ENCODE results near the gene NUP188.

DNA sequence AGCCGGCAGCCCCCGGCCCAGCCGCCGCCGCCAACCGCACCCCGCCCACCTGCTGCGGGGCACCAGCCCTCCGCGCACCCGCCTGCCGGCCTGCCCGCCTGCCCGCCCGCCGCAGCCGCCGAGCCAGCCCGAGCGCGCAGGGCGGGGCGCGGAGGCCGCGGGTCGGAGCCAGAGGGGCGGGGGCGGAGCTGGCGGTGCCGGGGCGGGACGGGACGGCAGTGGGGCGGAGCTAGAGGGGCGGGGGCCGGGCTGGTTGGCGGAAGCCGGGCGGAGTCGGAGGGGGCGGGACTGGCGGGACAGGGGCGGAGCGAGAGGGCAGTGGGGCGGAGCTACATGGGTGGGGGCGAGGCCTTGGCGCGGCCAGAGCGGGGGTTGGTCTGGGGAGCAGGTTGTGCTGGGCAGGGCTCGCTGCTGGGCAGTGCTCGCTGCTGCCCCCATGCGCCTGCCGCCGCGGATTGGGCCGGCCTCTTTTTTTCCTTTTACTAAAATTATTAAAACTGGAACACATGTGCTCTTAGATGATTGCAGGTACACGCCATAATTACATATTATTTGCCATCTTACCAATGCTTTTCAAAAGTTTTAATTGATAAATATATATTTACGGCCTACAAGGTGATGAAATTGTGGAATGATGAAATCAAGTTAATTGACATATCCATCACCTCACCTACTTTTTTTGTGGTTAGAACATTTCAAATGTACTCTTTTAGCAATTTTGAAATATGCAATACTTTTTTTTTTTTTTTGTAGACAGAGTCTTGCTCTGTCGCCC, 80.9 kb downstream of the NUP188 start, which contains the start of gene SH3GLB2:
- no peak for TF ChIP-seq EZH2 (IDR thresholded peaks at IDR 0.05; ENCODE audit: borderline replicate concordance, insufficient read depth, low read length, poor library complexity, severe bottlenecking)
- TF ChIP-seq, protein P1, sequence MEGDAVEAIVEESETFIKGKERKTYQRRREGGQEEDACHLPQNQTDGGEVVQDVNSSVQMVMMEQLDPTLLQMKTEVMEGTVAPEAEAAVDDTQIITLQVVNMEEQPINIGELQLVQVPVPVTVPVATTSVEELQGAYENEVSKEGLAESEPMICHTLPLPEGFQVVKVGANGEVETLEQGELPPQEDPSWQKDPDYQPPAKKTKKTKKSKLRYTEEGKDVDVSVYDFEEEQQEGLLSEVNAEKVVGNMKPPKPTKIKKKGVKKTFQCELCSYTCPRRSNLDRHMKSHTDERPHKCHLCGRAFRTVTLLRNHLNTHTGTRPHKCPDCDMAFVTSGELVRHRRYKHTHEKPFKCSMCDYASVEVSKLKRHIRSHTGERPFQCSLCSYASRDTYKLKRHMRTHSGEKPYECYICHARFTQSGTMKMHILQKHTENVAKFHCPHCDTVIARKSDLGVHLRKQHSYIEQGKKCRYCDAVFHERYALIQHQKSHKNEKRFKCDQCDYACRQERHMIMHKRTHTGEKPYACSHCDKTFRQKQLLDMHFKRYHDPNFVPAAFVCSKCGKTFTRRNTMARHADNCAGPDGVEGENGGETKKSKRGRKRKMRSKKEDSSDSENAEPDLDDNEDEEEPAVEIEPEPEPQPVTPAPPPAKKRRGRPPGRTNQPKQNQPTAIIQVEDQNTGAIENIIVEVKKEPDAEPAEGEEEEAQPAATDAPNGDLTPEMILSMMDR (IDR thresholded peaks at IDR 0.05; ENCODE audit: poor library complexity, severe bottlenecking), result peak; percentile 69
- no peak for TF ChIP-seq RAD21 (conservative IDR thresholded peaks at IDR 0.05)
- no peak for TF ChIP-seq EP300 (conservative IDR thresholded peaks at IDR 0.05; ENCODE audit: poor library complexity, severe bottlenecking)
- TF ChIP-seq TAF1 (IDR thresholded peaks at IDR 0.05; ENCODE audit: low read depth), result no peak
- no peak for TF ChIP-seq SMC3 (conservative IDR thresholded peaks at IDR 0.05; ENCODE audit: poor library complexity)
- TF ChIP-seq, protein P2, sequence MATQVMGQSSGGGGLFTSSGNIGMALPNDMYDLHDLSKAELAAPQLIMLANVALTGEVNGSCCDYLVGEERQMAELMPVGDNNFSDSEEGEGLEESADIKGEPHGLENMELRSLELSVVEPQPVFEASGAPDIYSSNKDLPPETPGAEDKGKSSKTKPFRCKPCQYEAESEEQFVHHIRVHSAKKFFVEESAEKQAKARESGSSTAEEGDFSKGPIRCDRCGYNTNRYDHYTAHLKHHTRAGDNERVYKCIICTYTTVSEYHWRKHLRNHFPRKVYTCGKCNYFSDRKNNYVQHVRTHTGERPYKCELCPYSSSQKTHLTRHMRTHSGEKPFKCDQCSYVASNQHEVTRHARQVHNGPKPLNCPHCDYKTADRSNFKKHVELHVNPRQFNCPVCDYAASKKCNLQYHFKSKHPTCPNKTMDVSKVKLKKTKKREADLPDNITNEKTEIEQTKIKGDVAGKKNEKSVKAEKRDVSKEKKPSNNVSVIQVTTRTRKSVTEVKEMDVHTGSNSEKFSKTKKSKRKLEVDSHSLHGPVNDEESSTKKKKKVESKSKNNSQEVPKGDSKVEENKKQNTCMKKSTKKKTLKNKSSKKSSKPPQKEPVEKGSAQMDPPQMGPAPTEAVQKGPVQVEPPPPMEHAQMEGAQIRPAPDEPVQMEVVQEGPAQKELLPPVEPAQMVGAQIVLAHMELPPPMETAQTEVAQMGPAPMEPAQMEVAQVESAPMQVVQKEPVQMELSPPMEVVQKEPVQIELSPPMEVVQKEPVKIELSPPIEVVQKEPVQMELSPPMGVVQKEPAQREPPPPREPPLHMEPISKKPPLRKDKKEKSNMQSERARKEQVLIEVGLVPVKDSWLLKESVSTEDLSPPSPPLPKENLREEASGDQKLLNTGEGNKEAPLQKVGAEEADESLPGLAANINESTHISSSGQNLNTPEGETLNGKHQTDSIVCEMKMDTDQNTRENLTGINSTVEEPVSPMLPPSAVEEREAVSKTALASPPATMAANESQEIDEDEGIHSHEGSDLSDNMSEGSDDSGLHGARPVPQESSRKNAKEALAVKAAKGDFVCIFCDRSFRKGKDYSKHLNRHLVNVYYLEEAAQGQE (IDR thresholded peaks at IDR 0.05; ENCODE audit: borderline replicate concordance), result no peak
- peak; percentile 66 for TF ChIP-seq POLR2AphosphoS5 (IDR thresholded peaks at IDR 0.05)
